ENCODE measurements around the gene ATXN3.

DNA sequence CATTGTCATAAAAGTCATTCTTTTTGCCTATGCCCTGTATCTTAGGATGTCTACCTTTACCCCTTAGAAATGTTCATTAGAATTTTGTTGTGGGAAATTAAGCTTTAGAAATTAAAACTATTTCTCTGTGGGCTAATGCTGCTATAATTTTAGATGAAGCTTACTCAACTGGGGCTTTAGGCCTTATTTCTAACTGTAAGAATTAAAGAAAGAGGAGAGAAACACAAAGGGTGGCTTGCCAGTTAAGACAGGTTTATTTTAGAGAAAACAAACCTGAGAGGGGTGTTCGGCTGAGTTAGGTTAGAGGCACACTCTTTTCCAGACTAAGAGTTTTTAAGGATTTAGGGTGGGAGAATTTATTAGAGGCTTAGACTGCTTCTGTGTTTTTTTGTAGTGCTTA lies 72.9 kb downstream of the ATXN3 start:
- TF ChIP-seq PAX5 (IDR thresholded peaks at IDR 0.05; ENCODE audit: insufficient read depth, low read length, severe bottlenecking): no peak
- TF ChIP-seq POLR2A (IDR thresholded peaks at IDR 0.05; ENCODE audit: low read depth, low read length): no peak
- TF ChIP-seq TAF1 (IDR thresholded peaks at IDR 0.05; ENCODE audit: low read depth, low read length): no peak
- TF ChIP-seq POLR2AphosphoS5 (IDR thresholded peaks at IDR 0.05; ENCODE audit: low read depth, low read length): no peak
- TF ChIP-seq SPI1 (IDR thresholded peaks at IDR 0.05; ENCODE audit: low read depth, low read length): no peak
- TF ChIP-seq POU2F2 (IDR thresholded peaks at IDR 0.05; ENCODE audit: low read depth, low read length): no peak
